Mucosa of descending colon (tissue), 3 donors: ENCODE results near the gene ARHGAP27. TPM values are rescaled to one million over a fixed set of nuclear protein-coding genes. Genes with fewer than 3 reads are reported as not detected.

Source experiments
- ATAC-seq: fragments of 200-7000 bp; cut with Tn5 transposase; one replicate; pipeline ENCODE4 v1.9.1; 2020; ENCODE audit warnings: mild to moderate bottlenecking, moderate library complexity
- DNase-seq, 3 donors: peaks; one replicate each; pipeline ENCODE4 v3.0.0-alpha.2; 2020
- H3K36me3 ChIP-seq: fragments of 200-600 bp; one replicate; pipeline ENCODE4 v1.8.0; 2021; ENCODE audit warnings: low read depth, mild to moderate bottlenecking
- H3K4me1 ChIP-seq: fragments of 200-600 bp; one replicate; pipeline ENCODE4 v1.8.0; 2021; ENCODE audit warnings: low read depth, mild to moderate bottlenecking
- H3K4me3 ChIP-seq: fragments of 200-600 bp; one replicate; pipeline ENCODE4 v1.8.0; 2021; ENCODE audit warnings: mild to moderate bottlenecking
- H3K9me3 ChIP-seq: fragments of 200-600 bp; one replicate; pipeline ENCODE4 v1.8.0; 2021; ENCODE audit warnings: mild to moderate bottlenecking
- intact Hi-C, 2 donors: fragments of 100-400 bp; cut with DNase I in 1 of 2; cut with micrococcal nuclease in 1 of 2; formaldehyde crosslinking; loops; one replicate each; pipeline versions ENCODE4 v1.11.0 to v1.11.1; 2022; cut with DNase I, micrococcal nuclease
- total RNA-seq, 3 donors: library from RNA; stranded (reverse); fragmentation: NEBNext Ultra II Directional in 2 of 3; extraction: Animal tissue kit (Norgen Biotek cat#: 25700) in 2 of 3; gene quantifications; one replicate each; pipeline versions ENCODE4 v1.2.1 to v1.2.4, GENCODE V29; 2021 to 2023
- TF ChIP-seq, protein P1 (sequence below): fragments of 200-600 bp; IDR thresholded peaks from one replicate; pipeline ENCODE4 v1.8.0; 2022; ENCODE audit warnings: antibody characterized with exemption, mild to moderate bottlenecking
- donor health status: DM: no; HTN: no; CAD: no; lungs with moderate emphysema.
- donor health status: DM: no; HTN: no; CAD: no.
- donor health status: DM: no; HTN: yes; CAD: no.

ARHGAP27 gene
- total RNA-seq, 3 donors from 2014 or later: 88.7 to 199 (median 165) TPM

DNA sequence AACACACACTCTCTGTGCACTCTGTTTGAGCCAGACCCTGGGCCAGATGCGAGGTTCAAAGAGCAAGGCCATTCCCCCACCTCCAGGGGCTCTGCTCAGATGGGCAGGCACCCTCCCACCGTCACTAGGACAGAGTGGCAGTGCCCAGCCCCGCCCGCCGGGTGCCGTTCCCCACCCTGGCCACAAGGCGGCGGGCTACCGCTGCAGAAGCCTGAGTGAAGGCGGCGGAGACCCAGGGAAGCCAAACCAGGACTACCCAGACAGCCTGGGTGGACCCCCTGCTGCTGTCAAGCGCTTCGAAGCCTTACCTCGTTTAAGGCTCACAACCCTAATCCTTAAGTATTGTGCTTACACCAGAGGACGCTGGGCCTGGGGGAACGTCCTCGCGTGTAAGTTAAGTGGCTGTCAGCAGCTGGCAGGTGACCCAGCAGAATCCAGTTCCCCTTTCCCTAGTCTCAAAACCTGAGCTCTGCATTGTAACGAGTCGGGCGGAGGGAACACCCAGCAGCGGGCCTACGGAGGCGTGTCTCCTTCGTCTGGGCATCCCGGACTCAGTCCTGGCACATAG, 4.5 kb downstream of the ARHGAP27 start:
- Histone ChIP-seq H3K9me3 (no peaks in the 10 kb centered on the region), H3K4me1 (peaks cover 39% of the 10 kb centered on the region)
- intact Hi-C loops: no loop called here

DNA sequence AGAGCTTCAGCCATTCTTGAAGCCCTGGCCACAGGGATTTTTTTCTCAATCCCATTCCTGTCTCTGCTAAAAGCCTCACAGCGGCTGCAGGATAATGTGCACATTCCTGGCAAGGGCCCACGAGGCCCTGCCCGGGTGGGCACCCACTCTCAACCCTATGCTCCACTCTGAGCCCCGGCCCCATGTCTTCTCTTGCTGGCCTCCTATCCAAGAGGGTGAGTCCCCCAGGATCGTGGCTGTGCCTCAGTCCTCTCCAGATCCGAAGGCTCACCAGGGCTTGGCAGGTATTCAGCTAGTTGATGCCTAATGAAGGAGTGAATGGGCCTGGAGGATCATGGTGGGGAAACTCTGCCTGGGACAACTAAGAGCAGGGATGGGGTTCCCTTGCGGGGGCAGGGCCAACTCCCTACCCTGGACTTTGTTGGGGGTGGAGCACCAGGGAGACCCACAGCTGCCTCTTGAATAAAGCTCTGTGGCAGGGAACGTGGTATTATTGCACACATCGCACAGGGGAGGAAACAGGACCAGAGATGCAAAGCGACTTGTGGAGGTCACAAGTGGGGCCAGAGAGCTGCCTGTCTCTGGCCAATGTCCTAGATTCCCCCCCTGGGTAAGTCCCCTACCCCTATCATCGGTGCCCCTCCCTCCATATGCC, 5.4 kb downstream of the ARHGAP27 start:
- Histone ChIP-seq H3K9me3 (no peaks in the 10 kb centered on the region), H3K36me3 (no peaks in the 10 kb centered on the region), H3K4me1 (peaks cover 35% of the 10 kb centered on the region), H3K4me3 (no peak overlapping the region)
- no peak for ATAC-seq
- intact Hi-C loops: no loop called here
- DNase-seq: peak in 2 of 3 donors; percentile 26 to 44
- TF ChIP-seq, protein P1, sequence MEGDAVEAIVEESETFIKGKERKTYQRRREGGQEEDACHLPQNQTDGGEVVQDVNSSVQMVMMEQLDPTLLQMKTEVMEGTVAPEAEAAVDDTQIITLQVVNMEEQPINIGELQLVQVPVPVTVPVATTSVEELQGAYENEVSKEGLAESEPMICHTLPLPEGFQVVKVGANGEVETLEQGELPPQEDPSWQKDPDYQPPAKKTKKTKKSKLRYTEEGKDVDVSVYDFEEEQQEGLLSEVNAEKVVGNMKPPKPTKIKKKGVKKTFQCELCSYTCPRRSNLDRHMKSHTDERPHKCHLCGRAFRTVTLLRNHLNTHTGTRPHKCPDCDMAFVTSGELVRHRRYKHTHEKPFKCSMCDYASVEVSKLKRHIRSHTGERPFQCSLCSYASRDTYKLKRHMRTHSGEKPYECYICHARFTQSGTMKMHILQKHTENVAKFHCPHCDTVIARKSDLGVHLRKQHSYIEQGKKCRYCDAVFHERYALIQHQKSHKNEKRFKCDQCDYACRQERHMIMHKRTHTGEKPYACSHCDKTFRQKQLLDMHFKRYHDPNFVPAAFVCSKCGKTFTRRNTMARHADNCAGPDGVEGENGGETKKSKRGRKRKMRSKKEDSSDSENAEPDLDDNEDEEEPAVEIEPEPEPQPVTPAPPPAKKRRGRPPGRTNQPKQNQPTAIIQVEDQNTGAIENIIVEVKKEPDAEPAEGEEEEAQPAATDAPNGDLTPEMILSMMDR: no peak

More for the DNA sequence above, 4.5 kb downstream of the ARHGAP27 start:
- ATAC-seq: peak; percentile 35
- no peak overlapping the region for H3K4me3 ChIP-seq
- H3K36me3 ChIP-seq: no peaks in the 10 kb centered on the region
- TF ChIP-seq, protein P1: peak; percentile 100
- peak; percentile 84 to 90 (median 87) for DNase-seq

DNA sequence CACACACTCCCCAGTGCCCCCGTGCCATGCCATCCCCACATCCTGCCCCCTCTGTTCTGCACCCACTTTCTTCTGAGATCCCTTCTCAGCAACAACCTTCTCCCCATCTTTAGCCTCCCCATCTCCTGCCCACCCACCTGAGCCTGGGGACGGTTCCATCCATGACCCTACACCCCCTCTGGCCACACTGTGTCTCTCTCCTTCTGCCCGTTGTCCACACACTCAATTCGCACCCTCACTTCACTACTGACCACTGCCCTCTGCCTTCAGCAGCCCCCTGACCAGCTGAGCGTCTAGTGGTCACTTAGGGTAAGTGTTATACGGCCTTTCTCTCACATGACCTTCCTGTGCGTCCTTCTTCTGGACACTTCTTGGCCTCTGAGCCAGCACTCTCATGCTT, 6.1 kb downstream of the ARHGAP27 start:
- ATAC-seq (no peak), DNase-seq (peak in 1 of 3 donors; percentile 31)
- TF ChIP-seq, protein P1: no peak
- intact Hi-C loops: no loop called here
- Histone ChIP-seq H3K4me3 (no peak overlapping the region), H3K9me3 (no peaks in the 10 kb centered on the region), H3K36me3 (no peaks in the 10 kb centered on the region), H3K4me1 (peaks cover 34% of the 10 kb centered on the region)

DNA sequence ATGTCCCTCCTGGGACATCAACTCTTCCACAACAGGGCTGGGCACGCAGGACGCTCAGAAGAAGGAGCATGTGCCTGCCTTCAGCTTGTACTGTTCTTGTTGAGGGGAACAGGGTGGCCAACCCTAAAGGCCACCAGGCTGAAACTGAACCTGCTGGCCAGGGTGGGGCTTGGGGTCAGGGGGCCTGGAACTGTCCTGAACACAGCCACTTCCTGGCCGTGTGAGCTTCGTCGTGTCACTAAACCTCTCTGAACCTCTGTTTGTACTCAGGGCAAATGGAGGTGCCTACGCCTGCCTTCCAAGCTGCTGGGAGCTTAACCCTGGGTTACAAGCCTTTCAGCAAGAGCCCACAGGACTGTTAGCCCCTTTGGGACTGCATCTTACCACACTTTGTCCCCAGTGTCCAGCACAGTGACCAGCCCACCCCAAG, 6.7 kb downstream of the ARHGAP27 start:
- peaks cover 29% of the 10 kb centered on the region for H3K4me1 ChIP-seq
- ATAC-seq: no peak
- H3K36me3 ChIP-seq: no peaks in the 10 kb centered on the region
- intact Hi-C loops: no loop called here
- no peak overlapping the region for H3K4me3 ChIP-seq
- H3K9me3 ChIP-seq: no peaks in the 10 kb centered on the region
- TF ChIP-seq, protein P1: no peak
- DNase-seq: no peak

DNA sequence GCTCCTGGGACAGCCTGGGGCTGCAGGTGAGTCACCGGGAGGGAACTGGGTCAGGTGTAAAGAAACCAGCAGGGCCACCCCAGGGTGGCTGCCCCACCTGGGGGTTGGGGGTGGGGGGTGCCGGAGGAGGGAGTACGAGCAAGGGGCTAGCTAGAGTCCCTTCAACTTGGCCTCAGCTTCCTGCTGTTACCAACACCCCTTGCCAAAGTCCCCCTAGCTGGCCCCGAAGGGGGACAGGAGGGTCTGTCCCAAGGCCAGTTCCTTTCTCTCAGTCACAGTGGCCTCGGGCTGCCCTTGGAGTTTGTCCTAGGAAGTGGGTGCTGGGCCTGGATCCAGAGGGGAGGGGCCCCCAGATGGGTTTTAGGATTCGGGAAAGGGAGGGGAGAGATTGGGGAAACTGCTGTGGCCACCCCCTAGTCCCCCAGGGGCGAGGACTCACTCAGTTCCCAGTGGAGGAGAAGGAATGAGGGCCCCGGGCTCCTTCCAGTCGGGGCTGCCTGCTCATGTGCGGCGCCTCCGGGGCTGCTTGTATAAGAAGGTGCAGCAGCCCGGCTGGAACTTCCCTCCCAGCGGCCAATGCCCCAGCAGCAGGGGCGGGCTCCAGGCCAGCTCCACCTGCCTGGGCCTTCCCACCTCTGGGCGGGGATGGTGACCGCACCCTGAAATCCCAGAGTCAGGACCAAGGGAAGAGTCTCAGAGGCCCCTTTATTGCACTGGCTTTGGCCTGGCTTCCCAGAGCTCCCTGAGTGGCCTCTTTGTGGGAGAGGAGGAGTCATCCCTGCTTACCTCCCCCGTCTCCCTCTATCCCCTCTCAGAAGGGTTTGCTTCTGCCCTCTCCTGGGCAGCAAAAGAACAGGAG, 7.3 kb downstream of the ARHGAP27 start:
- peak; percentile 88 for ATAC-seq
- no peaks in the 10 kb centered on the region for H3K36me3 ChIP-seq
- no peaks in the 10 kb centered on the region for H3K9me3 ChIP-seq
- intact Hi-C loops: no loop called here
- peak overlapping the region; percentile 32 for H3K4me3 ChIP-seq
- TF ChIP-seq, protein P1: no peak
- DNase-seq: peak; percentile 92 to 94 (median 94)
- peaks cover 23% of the 10 kb centered on the region for H3K4me1 ChIP-seq
